H9 (cell line): Measurements from ENCODE around the gene PAAF1. TPM values are rescaled to one million over a fixed set of nuclear protein-coding genes. Genes with fewer than 3 reads are reported as not detected.

Source experiments
- DNase-seq: peaks from one replicate; pipeline ENCODE4 v3.0.0-alpha.2; 2017
- H2AFZ ChIP-seq: one replicate; pipeline ENCODE4 v1.6.1; 2013; ENCODE audit warnings: mild to moderate bottlenecking, low read length, control low read depth, moderate library complexity
- H2AK5ac ChIP-seq: 2 replicates; pipeline ENCODE4 v1.6.1; 2013; ENCODE audit warnings: low read length, control low read depth, mixed read lengths; ENCODE audit not compliant: insufficient read length
- H2BK120ac ChIP-seq: one replicate; pipeline ENCODE4 v1.6.1; 2013; ENCODE audit warnings: low read depth, mild to moderate bottlenecking, low read length, control low read depth, inconsistent platforms; ENCODE audit not compliant: poor library complexity, severe bottlenecking
- H2BK12ac ChIP-seq: 2 replicates; pipeline ENCODE4 v1.6.1; 2013; ENCODE audit warnings: low read length, control low read depth, mixed read lengths, low read depth; ENCODE audit not compliant: insufficient read length
- H2BK15ac ChIP-seq: 2 replicates; pipeline ENCODE4 v1.6.1; 2013; ENCODE audit warnings: low read depth, low read length, control low read depth
- H2BK20ac ChIP-seq: one replicate; pipeline ENCODE4 v1.6.1; 2013; ENCODE audit warnings: low read depth, mild to moderate bottlenecking, low read length, control low read depth, inconsistent platforms; ENCODE audit not compliant: poor library complexity, severe bottlenecking
- H2BK5ac ChIP-seq: 2 replicates; pipeline ENCODE4 v1.6.1; 2013; ENCODE audit warnings: low read length, control low read depth, mixed read lengths; ENCODE audit not compliant: insufficient read length
- H3K14ac ChIP-seq: 2 replicates; pipeline ENCODE4 v1.6.1; 2013; ENCODE audit warnings: low read length, control low read depth; ENCODE audit not compliant: insufficient read depth
- H3K18ac ChIP-seq: 2 replicates; pipeline ENCODE4 v1.6.1; 2013; ENCODE audit warnings: low read depth, mild to moderate bottlenecking, mixed read lengths, low read length, control low read depth; ENCODE audit not compliant: insufficient read length
- H3K23ac ChIP-seq: 2 replicates; pipeline ENCODE4 v1.6.1; 2013; ENCODE audit warnings: low read length, control low read depth, mixed read lengths, low read depth; ENCODE audit not compliant: insufficient read length
- H3K23me2 ChIP-seq: 2 replicates; pipeline ENCODE4 v1.6.1; 2013; ENCODE audit warnings: low read depth, mild to moderate bottlenecking, mixed read lengths, low read length, control low read depth; ENCODE audit not compliant: insufficient read length, poor library complexity, severe bottlenecking
- H3K27ac ChIP-seq: 2 replicates; pipeline ENCODE4 v1.5.1; 2013; ENCODE audit warnings: low read length, control low read depth, mixed read lengths, low read depth; ENCODE audit not compliant: insufficient read length
- H3K27me3 ChIP-seq: 2 replicates; pipeline ENCODE4 v1.6.1; 2013; ENCODE audit warnings: low read length, control low read depth, inconsistent platforms; ENCODE audit not compliant: insufficient read depth
- H3K4ac ChIP-seq: 2 replicates; pipeline ENCODE4 v1.6.1; 2013; ENCODE audit warnings: low read depth, mild to moderate bottlenecking, control low read depth, inconsistent platforms, low read length, moderate library complexity
- H3K4me1 ChIP-seq: 2 replicates; pipeline ENCODE4 v1.6.1; 2013; ENCODE audit warnings: low read length, control low read depth, inconsistent platforms; ENCODE audit not compliant: insufficient read depth
- H3K4me2 ChIP-seq: 2 replicates; pipeline ENCODE4 v1.6.1; 2013; ENCODE audit warnings: low read length, control low read depth, mixed read lengths; ENCODE audit not compliant: insufficient read length, insufficient read depth
- H3K56ac ChIP-seq: 2 replicates; pipeline ENCODE4 v1.6.1; 2013; ENCODE audit warnings: low read depth, mild to moderate bottlenecking, mixed read lengths, low read length, control low read depth; ENCODE audit not compliant: insufficient read length
- H3K79me1 ChIP-seq: 2 replicates; pipeline ENCODE4 v1.6.1; 2013; ENCODE audit warnings: low read depth, mild to moderate bottlenecking, moderate library complexity, low read length, control low read depth, inconsistent platforms; ENCODE audit not compliant: insufficient read depth, poor library complexity, severe bottlenecking
- H3K79me2 ChIP-seq: 2 replicates; pipeline ENCODE4 v1.6.1; 2013; ENCODE audit warnings: low read length, control low read depth, inconsistent platforms; ENCODE audit not compliant: insufficient read depth
- H3K9ac ChIP-seq: 2 replicates; pipeline ENCODE4 v1.6.1; 2013; ENCODE audit warnings: low read length, control low read depth, mixed read lengths; ENCODE audit not compliant: insufficient read length; ENCODE audit errors: extremely low read depth
- H3K9me3 ChIP-seq: one replicate; pipeline ENCODE4 v1.6.1; 2013; ENCODE audit warnings: low read depth, low read length, inconsistent platforms; ENCODE audit not compliant: control insufficient read depth
- H3T11ph ChIP-seq: one replicate; pipeline ENCODE4 v1.6.1; 2013; ENCODE audit warnings: mild to moderate bottlenecking, low read length, control low read depth, inconsistent platforms
- H4K20me1 ChIP-seq: one replicate; pipeline ENCODE4 v1.6.1; 2013; ENCODE audit not compliant: control insufficient read depth, insufficient read length, insufficient read depth
- H4K5ac ChIP-seq: 2 replicates; pipeline ENCODE4 v1.6.1; 2013; ENCODE audit warnings: low read depth, mild to moderate bottlenecking, mixed read lengths, low read length, control low read depth; ENCODE audit not compliant: insufficient read length
- H4K8ac ChIP-seq: replicated peaks from 2 replicates; pipeline ENCODE4 v1.6.1; 2013; ENCODE audit warnings: low read length, control low read depth, mixed read lengths, low read depth; ENCODE audit not compliant: insufficient read length
- H4K91ac ChIP-seq: 2 replicates; pipeline ENCODE4 v1.6.1; 2013; ENCODE audit warnings: low read depth, mild to moderate bottlenecking, moderate library complexity, mixed read lengths, low read length, control low read depth; ENCODE audit not compliant: insufficient read length
- H3K27ac Mint-ChIP-seq, 3 experiments: 2 replicates in 2 of 3; 3 replicates in 1 of 3; pipeline ENCODE4 v1.8.0; 2020 to 2021; ENCODE audit warnings: mixed read lengths in 3 of 3, mild to moderate bottlenecking in 1 of 3, moderate library complexity in 1 of 3
- H3K27me3 Mint-ChIP-seq: 2 replicates; pipeline ENCODE4 v1.8.0; 2021; ENCODE audit warnings: low read depth, mild to moderate bottlenecking, moderate library complexity, mixed read lengths
- H3K36me3 Mint-ChIP-seq, 3 experiments: 2 replicates in 2 of 3; 3 replicates in 1 of 3; pipeline ENCODE4 v1.8.0; 2020 to 2021; ENCODE audit warnings: low read depth in 3 of 3, mixed read lengths in 3 of 3; ENCODE audit not compliant: insufficient read depth in 1 of 3
- H3K4me1 Mint-ChIP-seq, 2 experiments: 2 replicates each; pipeline ENCODE4 v1.8.0; 2020; ENCODE audit warnings: mixed read lengths in 2 of 2
- H3K4me3 Mint-ChIP-seq, 2 experiments: 2 replicates in 1 of 2; 3 replicates in 1 of 2; pipeline ENCODE4 v1.8.0; 2020 to 2021; ENCODE audit warnings: mild to moderate bottlenecking in 2 of 2, mixed read lengths in 2 of 2, moderate library complexity in 1 of 2
- H3K9me3 Mint-ChIP-seq, 2 experiments: 2 replicates in 1 of 2; 3 replicates in 1 of 2; pipeline ENCODE4 v1.8.0; 2020; ENCODE audit warnings: mild to moderate bottlenecking in 2 of 2, mixed read lengths in 2 of 2, moderate library complexity in 1 of 2
- WGBS: extraction: QIAGEN DNeasy Blood & Tissue Kit; methylation state at CpG from one replicate; pipeline ENCODE4 v1.1.7; 2013; ENCODE audit warnings: missing lambda C conversion rate, low lambda C conversion rate, mixed read lengths; ENCODE audit not compliant: insufficient read length; ENCODE audit errors: extremely low coverage; 5-methylcytosine and 5-hydroxymethylcytosine counted together
- total RNA-seq: library from RNA; stranded (reverse); gene quantifications from 2 replicates; pipeline ENCODE4 v1.2.1, GENCODE V29; 2021
- TF ChIP-seq, protein P1 (sequence below): fragments of 200-600 bp; sonication (generic); conservative IDR thresholded peaks from 3 replicates; pipeline ENCODE4 v1.8.0; 2021; ENCODE audit warnings: antibody characterized with exemption, mild to moderate bottlenecking

PAAF1 gene
- total RNA-seq, 1 experiment from 2014 or later: 24.3 TPM

DNA sequence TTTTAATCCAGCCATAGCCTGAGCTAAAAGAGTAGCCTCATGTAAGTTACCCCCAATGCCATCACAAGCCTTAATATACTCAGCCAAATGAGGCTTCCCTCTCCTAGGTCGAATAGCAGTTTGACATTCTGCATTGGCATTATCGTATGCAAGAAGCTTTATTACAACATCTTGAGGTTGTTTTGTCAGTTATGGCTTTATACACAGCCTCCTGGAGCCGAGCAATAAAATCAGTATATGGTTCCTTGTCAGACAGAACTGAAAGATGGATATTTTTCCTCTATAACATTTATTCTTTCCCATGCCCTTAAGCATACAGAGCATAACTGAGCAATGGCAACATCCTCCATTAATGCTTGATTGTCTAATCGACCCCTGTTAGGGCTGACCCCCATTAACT is 68.6 kb downstream of the PAAF1 start:
- TF ChIP-seq, protein P1, sequence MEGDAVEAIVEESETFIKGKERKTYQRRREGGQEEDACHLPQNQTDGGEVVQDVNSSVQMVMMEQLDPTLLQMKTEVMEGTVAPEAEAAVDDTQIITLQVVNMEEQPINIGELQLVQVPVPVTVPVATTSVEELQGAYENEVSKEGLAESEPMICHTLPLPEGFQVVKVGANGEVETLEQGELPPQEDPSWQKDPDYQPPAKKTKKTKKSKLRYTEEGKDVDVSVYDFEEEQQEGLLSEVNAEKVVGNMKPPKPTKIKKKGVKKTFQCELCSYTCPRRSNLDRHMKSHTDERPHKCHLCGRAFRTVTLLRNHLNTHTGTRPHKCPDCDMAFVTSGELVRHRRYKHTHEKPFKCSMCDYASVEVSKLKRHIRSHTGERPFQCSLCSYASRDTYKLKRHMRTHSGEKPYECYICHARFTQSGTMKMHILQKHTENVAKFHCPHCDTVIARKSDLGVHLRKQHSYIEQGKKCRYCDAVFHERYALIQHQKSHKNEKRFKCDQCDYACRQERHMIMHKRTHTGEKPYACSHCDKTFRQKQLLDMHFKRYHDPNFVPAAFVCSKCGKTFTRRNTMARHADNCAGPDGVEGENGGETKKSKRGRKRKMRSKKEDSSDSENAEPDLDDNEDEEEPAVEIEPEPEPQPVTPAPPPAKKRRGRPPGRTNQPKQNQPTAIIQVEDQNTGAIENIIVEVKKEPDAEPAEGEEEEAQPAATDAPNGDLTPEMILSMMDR: no peak
- Histone ChIP-seq H3K79me1 (no peaks in the 10 kb centered on the region), H3K27ac (no peak overlapping the region), H3K4me2 (no peak overlapping the region), H3K9me3 (peaks cover 11% of the 10 kb centered on the region), H2BK20ac (no peak overlapping the region), H4K20me1 (no peaks in the 10 kb centered on the region), H3K14ac (no peak overlapping the region), H2BK15ac (no peak overlapping the region), H3K4ac (no peak overlapping the region), H3K23ac (no peak overlapping the region), H4K5ac (no peak overlapping the region), H2AK5ac (no peak overlapping the region), H2BK120ac (no peak overlapping the region), H3K23me2 (no peaks in the 10 kb centered on the region), H3K18ac (no peak overlapping the region), H2BK5ac (no peak overlapping the region), H2BK12ac (no peak overlapping the region), H3K9ac (no peak overlapping the region), H3T11ph (no peak overlapping the region), H4K91ac (no peak overlapping the region), H3K79me2 (no peaks in the 10 kb centered on the region), H3K56ac (no peak overlapping the region), H4K8ac (no peak overlapping the region), H2AFZ (no peak overlapping the region), H3K27me3 (no peaks in the 10 kb centered on the region), H3K4me1 (no peaks in the 10 kb centered on the region)
- Mint-ChIP-seq H3K27me3 (peaks cover 3% of the 10 kb centered on the region; the same call in 1 of the 2 replicates), H3K36me3 (peaks cover 7 to 19% (median 12%) of the 10 kb centered on the region in 3 experiments; a peak in 6 of 7 replicates), H3K9me3 (peaks cover 17 to 19% of the 10 kb centered on the region in 2 experiments), H3K4me3 (no peak overlapping the region), H3K27ac (no peak overlapping the region), H3K4me1 (no peaks in the 10 kb centered on the region)
- no CpG with 5 or more reads among the region's 4 CpGs for WGBS
- no peak for DNase-seq
